Endothelial cell (in vitro differentiated cells): Measurements from ENCODE around the gene C5. TPM values are rescaled to one million over a fixed set of nuclear protein-coding genes. Genes with fewer than 3 reads are reported as not detected.

ENCODE experiments used
- DNase-seq: peaks from one replicate; pipeline ENCODE4 v3.0.0; 2021; ENCODE audit warnings: low spot score
- H3K27ac Mint-ChIP-seq: one replicate; pipeline ENCODE4 v1.8.0; 2021; ENCODE audit warnings: mixed read lengths, inconsistent platforms; ENCODE audit not compliant: unreplicated experiment
- H3K27me3 Mint-ChIP-seq: one replicate; pipeline ENCODE4 v1.8.0; 2021; ENCODE audit warnings: mild to moderate bottlenecking, moderate library complexity, mixed read lengths, inconsistent platforms; ENCODE audit not compliant: unreplicated experiment
- H3K36me3 Mint-ChIP-seq: one replicate; pipeline ENCODE4 v1.8.0; 2021; ENCODE audit warnings: mild to moderate bottlenecking, low read depth, mixed read lengths, inconsistent platforms; ENCODE audit not compliant: unreplicated experiment
- H3K4me1 Mint-ChIP-seq: one replicate; pipeline ENCODE4 v1.8.0; 2021; ENCODE audit warnings: mild to moderate bottlenecking, mixed read lengths, inconsistent platforms; ENCODE audit not compliant: unreplicated experiment
- H3K4me3 Mint-ChIP-seq: one replicate; pipeline ENCODE4 v1.8.0; 2021; ENCODE audit warnings: mild to moderate bottlenecking, mixed read lengths, inconsistent platforms; ENCODE audit not compliant: unreplicated experiment
- H3K9me3 Mint-ChIP-seq: one replicate; pipeline ENCODE4 v1.8.0; 2021; ENCODE audit warnings: mixed read lengths, inconsistent platforms; ENCODE audit not compliant: unreplicated experiment
- total RNA-seq: library from RNA; stranded (reverse); fragmentation: NEBNext Ultra II Directional; extraction: Animal tissue kit (Norgen Biotek cat#: 25700); gene quantifications from one replicate; pipeline ENCODE4 v1.2.1, GENCODE V29; 2021; ENCODE audit not compliant: unreplicated experiment
- TF ChIP-seq, protein P1 (sequence below): fragments of 200-600 bp; sonication (generic); IDR thresholded peaks from one replicate; pipeline ENCODE4 v1.5.0; 2021; ENCODE audit warnings: antibody characterized with exemption; ENCODE audit not compliant: unreplicated experiment

The C5 gene
- total RNA-seq, 1 donor from 2014 or later: 0.41 TPM

- DNase-seq: peak; percentile 25
- Mint-ChIP-seq H3K36me3 (no peaks in the 10 kb centered on the region), H3K27ac (no peak overlapping the region), H3K27me3 (no peaks in the 10 kb centered on the region), H3K4me3 (no peak overlapping the region), H3K4me1 (peaks cover 9% of the 10 kb centered on the region), H3K9me3 (no peaks in the 10 kb centered on the region)
- TF ChIP-seq, protein P1, sequence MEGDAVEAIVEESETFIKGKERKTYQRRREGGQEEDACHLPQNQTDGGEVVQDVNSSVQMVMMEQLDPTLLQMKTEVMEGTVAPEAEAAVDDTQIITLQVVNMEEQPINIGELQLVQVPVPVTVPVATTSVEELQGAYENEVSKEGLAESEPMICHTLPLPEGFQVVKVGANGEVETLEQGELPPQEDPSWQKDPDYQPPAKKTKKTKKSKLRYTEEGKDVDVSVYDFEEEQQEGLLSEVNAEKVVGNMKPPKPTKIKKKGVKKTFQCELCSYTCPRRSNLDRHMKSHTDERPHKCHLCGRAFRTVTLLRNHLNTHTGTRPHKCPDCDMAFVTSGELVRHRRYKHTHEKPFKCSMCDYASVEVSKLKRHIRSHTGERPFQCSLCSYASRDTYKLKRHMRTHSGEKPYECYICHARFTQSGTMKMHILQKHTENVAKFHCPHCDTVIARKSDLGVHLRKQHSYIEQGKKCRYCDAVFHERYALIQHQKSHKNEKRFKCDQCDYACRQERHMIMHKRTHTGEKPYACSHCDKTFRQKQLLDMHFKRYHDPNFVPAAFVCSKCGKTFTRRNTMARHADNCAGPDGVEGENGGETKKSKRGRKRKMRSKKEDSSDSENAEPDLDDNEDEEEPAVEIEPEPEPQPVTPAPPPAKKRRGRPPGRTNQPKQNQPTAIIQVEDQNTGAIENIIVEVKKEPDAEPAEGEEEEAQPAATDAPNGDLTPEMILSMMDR: peak; percentile 63
These were observed 64.3 kb downstream of the C5 start for GRCh38 chr9:120985819-120986222.

DNA sequence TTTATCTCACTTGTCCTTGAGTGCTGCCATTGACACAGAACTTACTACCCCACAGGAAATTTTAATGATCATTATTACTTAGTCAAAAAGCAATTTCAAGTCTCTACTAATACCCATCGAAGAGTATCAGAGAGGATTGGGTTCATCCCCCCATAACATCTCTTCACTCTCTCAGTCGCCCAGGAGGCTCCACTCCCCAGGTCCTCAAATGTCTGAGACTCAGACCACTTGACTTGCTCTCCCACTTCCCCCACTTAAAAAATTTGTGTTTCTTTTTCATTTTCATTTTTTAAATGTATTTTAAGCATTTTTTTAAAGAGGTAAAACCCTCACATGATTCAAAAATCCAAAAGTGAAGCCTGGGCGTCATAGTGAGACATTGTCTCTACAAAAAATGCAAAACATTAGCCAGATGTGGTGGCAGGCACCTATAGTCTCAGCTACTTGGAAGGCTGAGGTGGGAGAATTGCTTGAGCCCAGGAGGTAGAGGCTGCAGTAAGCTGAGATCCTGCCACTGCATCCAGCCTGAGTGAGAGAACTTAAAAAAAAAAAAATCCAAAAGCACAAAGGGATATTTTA, 66.7 kb downstream of the C5 start:
- TF ChIP-seq, protein P1: no peak
- no peak overlapping the region for H3K4me3 Mint-ChIP-seq
- DNase-seq: no peak
- H3K27ac Mint-ChIP-seq: no peak overlapping the region
- peaks cover 9% of the 10 kb centered on the region for H3K4me1 Mint-ChIP-seq
- no peaks in the 10 kb centered on the region for H3K36me3 Mint-ChIP-seq
- no peaks in the 10 kb centered on the region for H3K9me3 Mint-ChIP-seq
- H3K27me3 Mint-ChIP-seq: no peaks in the 10 kb centered on the region

DNA sequence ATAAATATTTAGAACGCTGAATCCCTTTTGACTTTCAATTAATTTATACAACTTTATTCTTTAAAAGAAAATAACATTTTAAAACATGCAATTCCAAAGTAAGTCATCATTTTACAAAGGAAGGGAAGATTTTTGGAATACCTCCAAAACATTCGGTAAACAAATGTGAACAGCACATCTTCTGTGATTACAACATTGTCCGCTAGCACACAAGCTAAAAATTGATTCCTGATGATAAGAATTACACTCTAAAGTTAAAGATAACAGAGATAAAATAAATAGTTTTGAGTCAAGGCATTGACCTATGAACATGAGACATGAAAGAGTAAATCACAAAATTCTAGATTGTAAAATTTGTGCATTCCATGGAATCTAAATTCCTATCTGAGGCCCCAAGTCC, 67.2 kb downstream of the C5 start:
- Mint-ChIP-seq H3K4me1 (peaks cover 9% of the 10 kb centered on the region), H3K27me3 (no peaks in the 10 kb centered on the region), H3K27ac (no peak overlapping the region), H3K36me3 (no peaks in the 10 kb centered on the region), H3K9me3 (no peaks in the 10 kb centered on the region), H3K4me3 (no peak overlapping the region)
- no peak for DNase-seq
- TF ChIP-seq, protein P1: no peak

DNA sequence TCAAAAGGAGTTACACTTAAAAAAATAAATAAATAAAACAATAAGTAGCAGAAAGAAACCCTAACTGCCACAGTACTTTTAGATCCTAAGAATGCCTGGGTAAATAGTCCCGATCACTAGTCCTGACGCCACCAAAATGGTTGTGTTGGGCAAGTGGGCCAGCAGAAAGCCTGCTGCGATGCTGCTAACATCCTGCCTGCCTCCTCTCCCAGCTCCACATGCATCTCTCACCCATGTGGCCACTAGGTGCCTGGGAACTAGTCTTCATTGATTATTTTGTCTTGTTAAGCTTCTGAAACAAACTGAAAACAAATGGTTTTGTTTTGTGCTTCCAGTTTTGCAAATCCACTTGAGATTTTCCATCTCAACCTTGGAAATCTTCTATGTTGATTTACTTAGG, 69.1 kb downstream of the C5 start:
- Mint-ChIP-seq H3K27me3 (peaks cover 1% of the 10 kb centered on the region), H3K36me3 (no peaks in the 10 kb centered on the region), H3K9me3 (no peaks in the 10 kb centered on the region), H3K4me1 (peaks cover 9% of the 10 kb centered on the region), H3K4me3 (no peak overlapping the region), H3K27ac (no peak overlapping the region)
- DNase-seq: no peak
- TF ChIP-seq, protein P1: no peak

DNA sequence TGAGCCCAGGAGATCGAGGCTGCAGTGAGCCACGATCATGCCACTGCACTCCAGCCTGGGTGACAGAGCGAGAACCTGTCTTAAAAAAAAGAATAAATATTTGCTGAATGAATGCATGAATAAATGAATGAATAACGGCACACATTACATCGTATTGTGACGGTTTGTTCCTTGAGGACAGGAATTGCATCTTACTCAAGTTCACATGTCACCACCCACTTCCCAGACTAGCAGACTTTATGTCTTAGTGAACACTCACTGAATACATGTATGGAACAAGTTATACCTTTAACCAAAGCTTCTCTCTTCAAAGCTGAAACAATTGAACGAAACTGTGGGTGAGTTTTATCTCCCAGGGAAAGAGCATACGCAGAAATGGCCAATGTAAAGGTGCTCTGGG, 70.3 kb downstream of the C5 start:
- Mint-ChIP-seq H3K9me3 (no peaks in the 10 kb centered on the region), H3K27ac (no peak overlapping the region), H3K4me3 (no peak overlapping the region), H3K36me3 (no peaks in the 10 kb centered on the region), H3K4me1 (peaks cover 6% of the 10 kb centered on the region), H3K27me3 (peaks cover 1% of the 10 kb centered on the region)
- no peak for DNase-seq
- TF ChIP-seq, protein P1: no peak
